Ovary (tissue), 3 donors: Measurements from ENCODE around the gene CYYR1.

Experiments
- CTCF ChIP-seq, 3 donors: fragments of 450-650 bp in 2 of 3; fragments of 200-600 bp in 1 of 3; IDR thresholded peaks; one replicate each; pipeline versions ENCODE4 v1.5.1 to v1.8.0; 2016 to 2022; ENCODE audit warnings: antibody characterized with exemption in 3 of 3, mild to moderate bottlenecking in 1 of 3
- POLR2A ChIP-seq: fragments of 450-650 bp; IDR thresholded peaks from one replicate; pipeline ENCODE4 v1.6.1; 2017; ENCODE audit warnings: antibody characterized with exemption, mild to moderate bottlenecking, moderate library complexity
- donor health status: DM: no; HTN: no; CAD: no.

- no peak for TF ChIP-seq POLR2A
- TF ChIP-seq CTCF (IDR thresholded peaks at IDR 0.05) = no peak
These were observed 121.9 kb downstream of the CYYR1 start for GRCh38 chr21:26451081-26451740.
